LNCAP (cell line): ENCODE measurements around the gene FXYD5.

Source experiments
- TF ChIP-seq, protein P1 (sequence below): fragments of 450-650 bp; IDR thresholded peaks from 2 replicates; pipeline ENCODE4 v1.5.1; 2017; ENCODE audit warnings: mild to moderate bottlenecking

FXYD5 gene

DNA sequence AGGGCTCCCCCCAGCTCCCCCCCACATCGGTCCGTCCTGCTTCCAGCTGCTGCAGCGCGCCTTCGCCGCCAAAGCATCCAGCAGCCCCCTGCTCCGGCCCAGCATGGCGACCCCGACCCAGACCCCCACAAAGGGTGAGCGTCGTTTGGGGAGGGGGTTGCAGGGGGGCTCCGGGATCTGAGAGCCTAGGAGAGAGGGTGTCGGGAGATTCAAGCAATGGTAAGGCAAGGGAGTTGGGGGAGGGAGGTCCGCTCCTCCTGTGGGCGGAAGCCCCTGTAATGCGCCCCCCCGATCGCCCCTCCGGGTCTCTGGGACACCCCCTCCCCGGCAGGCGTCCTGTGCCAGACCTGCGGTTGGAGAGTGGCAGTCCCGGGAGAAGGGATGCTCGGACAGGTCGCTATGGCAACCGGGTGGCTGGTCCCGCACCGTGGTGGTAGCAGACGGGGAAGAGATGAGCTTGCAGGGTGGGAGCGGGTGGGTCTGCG is 11.3 kb upstream of the FXYD5 start, which contains the start of gene FXYD7:
Gene FXYD7, plus strand, starts transcription at position 25 of the 485 bp plus-strand sequence. Its CDS starts 79 bp downstream, at position 104.
- TF ChIP-seq, protein P1, sequence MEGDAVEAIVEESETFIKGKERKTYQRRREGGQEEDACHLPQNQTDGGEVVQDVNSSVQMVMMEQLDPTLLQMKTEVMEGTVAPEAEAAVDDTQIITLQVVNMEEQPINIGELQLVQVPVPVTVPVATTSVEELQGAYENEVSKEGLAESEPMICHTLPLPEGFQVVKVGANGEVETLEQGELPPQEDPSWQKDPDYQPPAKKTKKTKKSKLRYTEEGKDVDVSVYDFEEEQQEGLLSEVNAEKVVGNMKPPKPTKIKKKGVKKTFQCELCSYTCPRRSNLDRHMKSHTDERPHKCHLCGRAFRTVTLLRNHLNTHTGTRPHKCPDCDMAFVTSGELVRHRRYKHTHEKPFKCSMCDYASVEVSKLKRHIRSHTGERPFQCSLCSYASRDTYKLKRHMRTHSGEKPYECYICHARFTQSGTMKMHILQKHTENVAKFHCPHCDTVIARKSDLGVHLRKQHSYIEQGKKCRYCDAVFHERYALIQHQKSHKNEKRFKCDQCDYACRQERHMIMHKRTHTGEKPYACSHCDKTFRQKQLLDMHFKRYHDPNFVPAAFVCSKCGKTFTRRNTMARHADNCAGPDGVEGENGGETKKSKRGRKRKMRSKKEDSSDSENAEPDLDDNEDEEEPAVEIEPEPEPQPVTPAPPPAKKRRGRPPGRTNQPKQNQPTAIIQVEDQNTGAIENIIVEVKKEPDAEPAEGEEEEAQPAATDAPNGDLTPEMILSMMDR, result peak; percentile 23; the same call in 1 of the 2 replicates

DNA sequence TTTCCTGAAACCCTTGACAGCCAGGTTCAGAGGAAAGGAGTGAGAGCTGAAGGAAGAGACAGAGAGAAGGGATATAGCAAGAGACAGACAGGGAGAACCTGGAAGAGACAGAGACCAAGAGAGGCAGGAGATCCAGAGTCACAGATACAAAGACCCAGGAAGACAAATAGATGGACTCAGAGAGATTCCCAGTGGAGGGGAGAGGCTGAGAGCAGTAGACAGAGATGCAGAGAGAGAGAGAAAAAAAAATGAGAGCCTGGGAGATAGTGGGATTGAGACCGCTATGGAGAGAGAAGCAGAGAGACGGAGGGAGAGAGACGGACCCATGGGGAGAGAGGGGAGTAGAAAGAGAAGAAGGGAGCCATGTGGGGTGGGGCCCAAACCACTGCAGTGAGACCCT is 10.7 kb upstream of the FXYD5 start:
- TF ChIP-seq, protein P1, result no peak

GRCh38 chr19:35144259-35144599 is 10.3 kb upstream of the FXYD5 start:
- TF ChIP-seq, protein P1, result no peak

GRCh38 chr19:35144600-35145436 is 9.7 kb upstream of the FXYD5 start:
- TF ChIP-seq, protein P1, result no peak

- TF ChIP-seq, protein P1, result no peak
Observed at GRCh38 chr19:35146746-35147459, 7.6 kb upstream of the FXYD5 start.

GRCh38 chr19:35149463-35149862 is 5.1 kb upstream of the FXYD5 start:
- TF ChIP-seq, protein P1, result no peak

DNA sequence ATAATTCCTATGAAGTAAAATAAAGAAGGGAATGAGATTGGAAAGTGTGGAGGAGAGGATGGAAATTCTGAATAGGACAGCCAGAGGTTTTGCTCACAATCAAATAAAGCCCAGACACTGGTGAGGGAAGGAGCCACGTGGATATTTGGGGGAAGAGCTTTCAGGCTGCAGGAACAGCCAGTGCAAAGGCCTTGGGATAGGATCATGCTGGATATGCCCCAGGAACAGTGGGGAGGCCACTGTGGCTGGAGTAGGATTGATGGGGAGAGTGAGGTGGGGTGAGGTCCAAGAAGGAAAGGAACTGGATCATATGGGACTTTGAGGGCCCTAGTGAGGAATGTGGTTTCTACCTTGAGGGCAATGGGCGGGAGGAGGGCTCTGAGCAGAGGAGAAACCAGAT is 4.1 kb upstream of the FXYD5 start:
- TF ChIP-seq, protein P1, result no peak
